IMR-90 (cell line): ENCODE data around the gene SPTB. TPM values are rescaled to one million over a fixed set of nuclear protein-coding genes. Genes with fewer than 3 reads are reported as not detected.

Experiments used
- ATAC-seq: fragments of 200-7000 bp; cut with Tn5 transposase; 2 replicates; pipeline ENCODE4 v1.9.1; 2020; ENCODE audit warnings: low read depth, mild to moderate bottlenecking, moderate library complexity
- BruUV-seq: library from RNA; stranded (reverse); fragments of 400-500 nt; replicated peaks from 2 replicates; lab custom pipeline; 2021; lab: Mats Ljungman, UMichigan
- CTCF ChIA-PET: fragments of 300-600 bp; formaldehyde crosslinking; extraction: SDS; loops from one replicate; lab custom pipeline; 2021; ENCODE audit warnings: antibody characterized with exemption; lab: Yijun Ruan, JAX
- POLR2A ChIA-PET: fragments of 300-600 bp; sonication (Branson Sonifier 250); formaldehyde crosslinking; loops from one replicate; lab custom pipeline; 2022; ENCODE audit warnings: antibody characterized with exemption; ENCODE audit not compliant: unreplicated experiment; lab: Charles Lee
- DNase-seq: peaks from one replicate; pipeline ENCODE4 v3.0.0; 2013
- H2AFZ ChIP-seq: replicated peaks from 2 replicates; pipeline ENCODE3; 2013; ENCODE audit warnings: low read length, mild to moderate bottlenecking; ENCODE audit not compliant: poor library complexity
- H2AK5ac ChIP-seq: 2 replicates; pipeline ENCODE4 v1.6.1; 2013; ENCODE audit warnings: low read depth, low read length, inconsistent platforms
- H2AK9ac ChIP-seq: replicated peaks from 2 replicates; pipeline ENCODE3; 2013; ENCODE audit warnings: mild to moderate bottlenecking, low read depth, low read length, moderate library complexity; ENCODE audit not compliant: poor library complexity
- H2BK120ac ChIP-seq: 2 replicates; pipeline ENCODE4 v1.6.1; 2013; ENCODE audit warnings: low read depth, low read length, inconsistent platforms
- H2BK15ac ChIP-seq: 3 replicates; pipeline ENCODE4 v1.6.1; 2013; ENCODE audit warnings: low read depth, low read length, inconsistent platforms
- H2BK20ac ChIP-seq: 2 replicates; pipeline ENCODE4 v1.6.1; 2013; ENCODE audit warnings: low read depth, mild to moderate bottlenecking, inconsistent platforms, low read length, moderate library complexity
- H2BK5ac ChIP-seq: 2 replicates; pipeline ENCODE4 v1.6.1; 2013; ENCODE audit warnings: mild to moderate bottlenecking, low read depth, low read length, inconsistent platforms; ENCODE audit not compliant: poor library complexity, severe bottlenecking
- H3K14ac ChIP-seq: replicated peaks from 2 replicates; pipeline ENCODE4 v1.6.1; 2013; ENCODE audit warnings: low read depth, low read length, inconsistent platforms
- H3K18ac ChIP-seq: 2 replicates; pipeline ENCODE4 v1.6.1; 2013; ENCODE audit warnings: low read depth, low read length, control low read depth
- H3K23ac ChIP-seq: 2 replicates; pipeline ENCODE4 v1.6.1; 2013; ENCODE audit warnings: low read depth, low read length, inconsistent platforms
- H3K27ac ChIP-seq: 2 replicates; pipeline ENCODE4 v1.5.1; 2013; ENCODE audit warnings: mild to moderate bottlenecking, control low read depth, low read length; ENCODE audit not compliant: insufficient read depth
- H3K27me3 ChIP-seq: 2 replicates; pipeline ENCODE4 v1.6.1; 2013; ENCODE audit warnings: low read length; ENCODE audit not compliant: control insufficient read depth, insufficient read depth
- H3K36me3 ChIP-seq: 2 replicates; pipeline ENCODE4 v1.6.1; 2013; ENCODE audit warnings: low read length, mixed read lengths; ENCODE audit not compliant: control insufficient read depth, insufficient read depth
- H3K4ac ChIP-seq: 2 replicates; pipeline ENCODE4 v1.6.1; 2013; ENCODE audit warnings: low read depth, low read length, inconsistent platforms
- H3K4me1 ChIP-seq: 2 replicates; pipeline ENCODE4 v1.6.1; 2013; ENCODE audit warnings: low read length, mixed read lengths; ENCODE audit not compliant: control insufficient read depth, insufficient read depth
- H3K4me2 ChIP-seq: 2 replicates; pipeline ENCODE4 v1.6.1; 2013; ENCODE audit warnings: low read depth, mild to moderate bottlenecking, control low read depth, low read length, moderate library complexity
- H3K4me3 ChIP-seq: 2 replicates; pipeline ENCODE4 v1.5.1; 2013; ENCODE audit warnings: low read depth, mild to moderate bottlenecking, control low read depth, low read length, moderate library complexity; ENCODE audit not compliant: insufficient read depth
- H3K56ac ChIP-seq: 2 replicates; pipeline ENCODE4 v1.6.1; 2013; ENCODE audit warnings: low read length, inconsistent platforms; ENCODE audit not compliant: insufficient read depth; ENCODE audit errors: extremely low read depth
- H3K79me1 ChIP-seq, 2 experiments: 2 replicates each; pipeline ENCODE4 v1.6.1; 2013; ENCODE audit warnings: low read length in 2 of 2, inconsistent platforms in 1 of 2, low read depth in 1 of 2
- H3K9ac ChIP-seq: 2 replicates; pipeline ENCODE4 v1.6.1; 2013; ENCODE audit warnings: low read depth, low read length, control low read depth
- H3K9me1 ChIP-seq: 2 replicates; pipeline ENCODE4 v1.6.1; 2013; ENCODE audit warnings: low read length, inconsistent platforms; ENCODE audit not compliant: insufficient read depth
- H3K9me3 ChIP-seq: 2 replicates; pipeline ENCODE4 v1.6.1; 2013; ENCODE audit warnings: low read length; ENCODE audit not compliant: control insufficient read depth, insufficient read depth
- H4K20me1 ChIP-seq: 2 replicates; pipeline ENCODE4 v1.6.1; 2013; ENCODE audit warnings: low read length, inconsistent platforms; ENCODE audit not compliant: insufficient read depth
- H4K5ac ChIP-seq: 2 replicates; pipeline ENCODE4 v1.6.1; 2013; ENCODE audit warnings: mild to moderate bottlenecking, low read depth, low read length, control low read depth
- H4K8ac ChIP-seq, 2 experiments: 2 replicates each; pipeline ENCODE4 v1.6.1; 2013; ENCODE audit warnings: low read depth in 2 of 2, low read length in 2 of 2, control low read depth in 1 of 2, inconsistent platforms in 1 of 2
- H4K91ac ChIP-seq: 2 replicates; pipeline ENCODE4 v1.6.1; 2013; ENCODE audit warnings: low read depth, low read length, inconsistent platforms; ENCODE audit not compliant: insufficient read depth
- BHLHE40 ChIP-seq: fragments of 150-350 bp; IDR thresholded peaks from 2 replicates; pipeline ENCODE4 v1.6.1; 2016; ENCODE audit warnings: mild to moderate bottlenecking, low read depth, low read length
- CEBPB ChIP-seq: IDR thresholded peaks from 2 replicates; pipeline ENCODE4 v1.6.1; 2012; ENCODE audit warnings: low read depth, low read length, improper control_type of control experiment
- CHD1 ChIP-seq: IDR thresholded peaks from 2 replicates; pipeline ENCODE4 v1.6.1; 2012; ENCODE audit warnings: low read depth, low read length, improper control_type of control experiment
- ELK1 ChIP-seq: fragments of 150-350 bp; IDR thresholded peaks from 2 replicates; pipeline ENCODE4 v1.6.1; 2016; ENCODE audit warnings: low read depth, mild to moderate bottlenecking, low read length, moderate library complexity, borderline replicate concordance
- FOS ChIP-seq: fragments of 150-350 bp; IDR thresholded peaks from 2 replicates; pipeline ENCODE4 v1.6.1; 2016; ENCODE audit warnings: low read depth, low read length
- MAFK ChIP-seq: IDR thresholded peaks from 2 replicates; pipeline ENCODE4 v1.6.1; 2012; ENCODE audit warnings: low read depth, low read length, improper control_type of control experiment
- MAZ ChIP-seq: IDR thresholded peaks from 2 replicates; pipeline ENCODE4 v1.6.1; 2012; ENCODE audit warnings: low read depth, mild to moderate bottlenecking, low read length, improper control_type of control experiment, moderate library complexity, borderline replicate concordance
- MXI1 ChIP-seq: IDR thresholded peaks from 2 replicates; pipeline ENCODE4 v1.6.1; 2012; ENCODE audit warnings: low read depth, mild to moderate bottlenecking, low read length, moderate library complexity, borderline replicate concordance
- NFE2L2 ChIP-seq: fragments of 150-350 bp; IDR thresholded peaks from 2 replicates; pipeline ENCODE4 v1.6.1; 2016; ENCODE audit warnings: low read depth, mild to moderate bottlenecking, low read length
- POLR2A ChIP-seq: IDR thresholded peaks from 2 replicates; pipeline ENCODE4 v1.6.1; 2012; ENCODE audit warnings: mild to moderate bottlenecking, low read depth, low read length
- RAD21 ChIP-seq: IDR thresholded peaks from 2 replicates; pipeline ENCODE4 v1.6.1; 2012; ENCODE audit warnings: low read length, improper control_type of control experiment
- RCOR1 ChIP-seq: IDR thresholded peaks from 2 replicates; pipeline ENCODE4 v1.6.1; 2012; ENCODE audit warnings: mild to moderate bottlenecking, low read length, improper control_type of control experiment; ENCODE audit not compliant: insufficient replicate concordance
- RFX5 ChIP-seq: IDR thresholded peaks from 2 replicates; pipeline ENCODE4 v1.8.0; 2012; ENCODE audit warnings: low read depth, mild to moderate bottlenecking, low read length, moderate library complexity
- SMC3 ChIP-seq: fragments of 150-350 bp; IDR thresholded peaks from 2 replicates; pipeline ENCODE4 v1.6.1; 2016; ENCODE audit warnings: low read depth, mild to moderate bottlenecking, antibody characterized with exemption, low read length, moderate library complexity
- WGBS, 2 experiments: methylation state at CpG; one replicate each; pipeline versions ENCODE4 v1.1.5 to v1.1.7; 2013; ENCODE audit warnings: missing lambda C conversion rate in 2 of 2; ENCODE audit not compliant: insufficient read length in 1 of 2; ENCODE audit errors: extremely low coverage in 2 of 2; 5-methylcytosine and 5-hydroxymethylcytosine counted together
- dilution Hi-C: fragments of 300-500 bp; cut with HindIII; formaldehyde crosslinking; loops from one replicate; pipeline ENCODE4 v1.14.3; 2018; ENCODE audit warnings: low sequenced_read_pairs; ENCODE audit not compliant: unreplicated experiment
- in situ Hi-C: fragments of 300-500 bp; cut with MboI; formaldehyde crosslinking; loops from 3 replicates; pipeline ENCODE4 v1.14.3; 2019; ENCODE audit warnings: low sequenced_read_pairs, inconsistent platforms, mixed read lengths
- intact Hi-C: fragments of 100-400 bp; cut with micrococcal nuclease; formaldehyde crosslinking; loops from 2 replicates; pipeline ENCODE4 v1.10.0; 2022
- polyA plus RNA-seq, 3 experiments: library from polyadenylated mRNA; depleted of rRNA; stranded (reverse); fragments of >200 nt; gene quantifications; 2 replicates each; pipeline ENCODE4 v1.2.3, GENCODE V29; 2012; ENCODE audit warnings: low replicate concordance in 1 of 3
- total RNA-seq: library from RNA; depleted of rRNA; stranded (reverse); fragments of >200 nt; gene quantifications from 2 replicates; pipeline ENCODE4 v1.2.3, GENCODE V29; 2012
- TF ChIP-seq, protein P1 (sequence below): conservative IDR thresholded peaks from 2 replicates; pipeline ENCODE4 v1.5.1; 2012; ENCODE audit warnings: mild to moderate bottlenecking, low read depth, low read length, improper control_type of control experiment
- TF ChIP-seq, protein P2 (sequence below): fragments of 150-350 bp; IDR thresholded peaks from 2 replicates; pipeline ENCODE4 v1.6.1; 2017; ENCODE audit warnings: mild to moderate bottlenecking, antibody characterized with exemption, low read length, low read depth

SPTB gene
- total and polyA plus RNA-seq, 2 of the 4 experiments (the other 2 are of a cell fraction): under 0.01 to 0.07 TPM

DNA sequence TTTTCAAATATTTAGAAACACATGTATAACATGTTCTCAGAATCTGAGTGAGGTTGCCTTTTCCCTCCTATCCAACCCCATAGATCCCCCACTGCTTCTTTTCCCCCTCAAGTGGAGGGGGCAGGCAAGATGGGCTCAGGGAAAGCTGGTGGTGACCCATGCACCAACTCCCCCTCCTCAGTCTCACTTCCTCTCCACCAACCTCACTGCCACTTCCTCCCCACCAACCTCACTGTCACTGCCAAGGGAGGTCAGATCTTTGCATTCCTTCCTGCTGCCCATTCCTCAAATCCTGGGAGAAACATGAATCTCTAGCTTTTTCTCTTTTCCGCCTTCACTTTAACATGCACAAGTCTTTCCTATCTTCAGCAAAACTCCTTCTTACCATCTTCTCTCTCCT is 48.7 kb downstream of the SPTB start:
- Histone ChIP-seq H3K14ac (no peak overlapping the region), H3K9me3 (no peaks in the 10 kb centered on the region), H3K4ac (no peak overlapping the region), H3K36me3 (no peaks in the 10 kb centered on the region), H2AFZ (no peak overlapping the region), H3K4me3 (no peak overlapping the region), H3K18ac (no peak overlapping the region), H3K27me3 (peaks cover 61% of the 10 kb centered on the region), H3K27ac (no peak overlapping the region), H3K9ac (no peak overlapping the region), H4K5ac (no peak overlapping the region), H3K4me1 (no peaks in the 10 kb centered on the region; the same call in 1 of the 2 replicates), H2BK5ac (no peak overlapping the region), H2BK15ac (no peak overlapping the region), H2AK5ac (no peak overlapping the region), H3K4me2 (no peak overlapping the region), H4K8ac (no peak overlapping the region), H3K79me1 (no peaks in the 10 kb centered on the region), H3K9me1 (no peaks in the 10 kb centered on the region), H2AK9ac (no peak overlapping the region), H2BK20ac (no peak overlapping the region), H4K20me1 (no peaks in the 10 kb centered on the region), H3K56ac (no peak overlapping the region), H3K23ac (no peak overlapping the region), H2BK120ac (no peak overlapping the region), H4K91ac (no peak overlapping the region)
- intact Hi-C loops (no loop called here), dilution Hi-C loops (no loop called here), in situ Hi-C loops (no loop called here)
- BruUV-seq: no TSS peak
- CTCF ChIA-PET: interaction anchor here (0.6 to 3.4 kb wide), 2 partner anchors 8 to 61 kb away, joined by 3 to 14 read pairs; no protein-coding TSS in a partner anchor
- DNase-seq (no peak), ATAC-seq (no peak)
- POLR2A ChIA-PET: no interaction called here
- no peak for TF ChIP-seq FOS
- TF ChIP-seq, protein P1, sequence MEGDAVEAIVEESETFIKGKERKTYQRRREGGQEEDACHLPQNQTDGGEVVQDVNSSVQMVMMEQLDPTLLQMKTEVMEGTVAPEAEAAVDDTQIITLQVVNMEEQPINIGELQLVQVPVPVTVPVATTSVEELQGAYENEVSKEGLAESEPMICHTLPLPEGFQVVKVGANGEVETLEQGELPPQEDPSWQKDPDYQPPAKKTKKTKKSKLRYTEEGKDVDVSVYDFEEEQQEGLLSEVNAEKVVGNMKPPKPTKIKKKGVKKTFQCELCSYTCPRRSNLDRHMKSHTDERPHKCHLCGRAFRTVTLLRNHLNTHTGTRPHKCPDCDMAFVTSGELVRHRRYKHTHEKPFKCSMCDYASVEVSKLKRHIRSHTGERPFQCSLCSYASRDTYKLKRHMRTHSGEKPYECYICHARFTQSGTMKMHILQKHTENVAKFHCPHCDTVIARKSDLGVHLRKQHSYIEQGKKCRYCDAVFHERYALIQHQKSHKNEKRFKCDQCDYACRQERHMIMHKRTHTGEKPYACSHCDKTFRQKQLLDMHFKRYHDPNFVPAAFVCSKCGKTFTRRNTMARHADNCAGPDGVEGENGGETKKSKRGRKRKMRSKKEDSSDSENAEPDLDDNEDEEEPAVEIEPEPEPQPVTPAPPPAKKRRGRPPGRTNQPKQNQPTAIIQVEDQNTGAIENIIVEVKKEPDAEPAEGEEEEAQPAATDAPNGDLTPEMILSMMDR: no peak
- TF ChIP-seq, protein P2, sequence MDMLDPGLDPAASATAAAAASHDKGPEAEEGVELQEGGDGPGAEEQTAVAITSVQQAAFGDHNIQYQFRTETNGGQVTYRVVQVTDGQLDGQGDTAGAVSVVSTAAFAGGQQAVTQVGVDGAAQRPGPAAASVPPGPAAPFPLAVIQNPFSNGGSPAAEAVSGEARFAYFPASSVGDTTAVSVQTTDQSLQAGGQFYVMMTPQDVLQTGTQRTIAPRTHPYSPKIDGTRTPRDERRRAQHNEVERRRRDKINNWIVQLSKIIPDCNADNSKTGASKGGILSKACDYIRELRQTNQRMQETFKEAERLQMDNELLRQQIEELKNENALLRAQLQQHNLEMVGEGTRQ: no peak
- no peak for TF ChIP-seq SMC3
- no peak for TF ChIP-seq POLR2A
- TF ChIP-seq CEBPB: no peak
- TF ChIP-seq ELK1: no peak
- TF ChIP-seq BHLHE40: no peak
- TF ChIP-seq MXI1: no peak
- TF ChIP-seq MAFK: no peak
- TF ChIP-seq MAZ: no peak
- TF ChIP-seq CHD1: no peak
- no peak for TF ChIP-seq RAD21
- TF ChIP-seq NFE2L2: no peak
- no peak for TF ChIP-seq RFX5
- no peak for TF ChIP-seq RCOR1
- WGBS, 2 experiments: 80% methylated on average over 1 of the region's 1 CpG; no CpG with 5 or more reads in 1 of the 2 experiments
